Trophoblast cell (in vitro differentiated cells and primary cell): Measurements from ENCODE around the gene ERC1.
A peak's percentile ranks its signal among the peaks of the same experiment; 100 is the strongest.

ENCODE experiments used
- DNase-seq, 2 donors: peaks; one replicate each; pipeline ENCODE4 v3.0.0-alpha.2; 2016
- H2AFZ ChIP-seq: 2 replicates; pipeline ENCODE4 v1.6.1; 2013; ENCODE audit warnings: low read length, moderate library complexity, mild to moderate bottlenecking; ENCODE audit not compliant: insufficient read depth, poor library complexity
- H2AK5ac ChIP-seq: 2 replicates; pipeline ENCODE4 v1.6.1; 2013; ENCODE audit warnings: mild to moderate bottlenecking, low read length
- H2BK120ac ChIP-seq: 2 replicates; pipeline ENCODE4 v1.6.1; 2013; ENCODE audit warnings: low read length, mild to moderate bottlenecking, moderate library complexity; ENCODE audit not compliant: insufficient read depth, poor library complexity
- H2BK12ac ChIP-seq: 2 replicates; pipeline ENCODE4 v1.6.1; 2013; ENCODE audit warnings: mild to moderate bottlenecking, low read length, moderate library complexity
- H2BK5ac ChIP-seq: 2 replicates; pipeline ENCODE4 v1.6.1; 2013; ENCODE audit warnings: low read length, low read depth, moderate library complexity, mild to moderate bottlenecking; ENCODE audit not compliant: poor library complexity
- H3K14ac ChIP-seq: 2 replicates; pipeline ENCODE4 v1.6.1; 2013; ENCODE audit warnings: mild to moderate bottlenecking, low read length
- H3K18ac ChIP-seq: 2 replicates; pipeline ENCODE4 v1.6.1; 2013; ENCODE audit warnings: mild to moderate bottlenecking, low read length
- H3K23ac ChIP-seq: 2 replicates; pipeline ENCODE4 v1.6.1; 2013; ENCODE audit warnings: low read length
- H3K27ac ChIP-seq: 2 replicates; pipeline ENCODE4 v1.5.1; 2013; ENCODE audit warnings: low read depth, mild to moderate bottlenecking, inconsistent platforms, low read length, moderate library complexity
- H3K27me3 ChIP-seq: 2 replicates; pipeline ENCODE4 v1.6.1; 2013; ENCODE audit warnings: inconsistent platforms, mild to moderate bottlenecking, low read length, moderate library complexity; ENCODE audit not compliant: insufficient read depth
- H3K36me3 ChIP-seq, 2 experiments: 1 replicate in 1 of 2; 2 replicates in 1 of 2; pipeline ENCODE4 v1.6.1; 2013; ENCODE audit warnings: low read length in 2 of 2, mild to moderate bottlenecking in 2 of 2, moderate library complexity in 1 of 2; ENCODE audit not compliant: insufficient read depth in 2 of 2, control insufficient read depth in 1 of 2
- H3K4ac ChIP-seq: 2 replicates; pipeline ENCODE4 v1.6.1; 2013; ENCODE audit warnings: low read depth, mild to moderate bottlenecking, low read length, moderate library complexity
- H3K4me1 ChIP-seq, 2 experiments: 1 replicate in 1 of 2; 2 replicates in 1 of 2; pipeline ENCODE4 v1.6.1; 2013; ENCODE audit warnings: low read length in 2 of 2, mild to moderate bottlenecking in 2 of 2, moderate library complexity in 1 of 2; ENCODE audit not compliant: insufficient read depth in 2 of 2, control insufficient read depth in 1 of 2
- H3K4me2 ChIP-seq: 2 replicates; pipeline ENCODE4 v1.6.1; 2013; ENCODE audit warnings: inconsistent platforms, mild to moderate bottlenecking, low read length, moderate library complexity
- H3K4me3 ChIP-seq: 2 replicates; pipeline ENCODE4 v1.5.1; 2013; ENCODE audit warnings: mild to moderate bottlenecking, low read depth, low read length, inconsistent platforms
- H3K79me1 ChIP-seq: one replicate; pipeline ENCODE4 v1.6.1; 2013; ENCODE audit warnings: low read length
- H3K79me2 ChIP-seq: 2 replicates; pipeline ENCODE4 v1.6.1; 2013; ENCODE audit warnings: low read length, mild to moderate bottlenecking; ENCODE audit not compliant: control insufficient read depth, insufficient read depth, poor library complexity
- H3K9ac ChIP-seq: 2 replicates; pipeline ENCODE4 v1.6.1; 2013; ENCODE audit warnings: mild to moderate bottlenecking, low read length
- H3K9me3 ChIP-seq: 2 replicates; pipeline ENCODE4 v1.6.1; 2013; ENCODE audit warnings: low read depth, mild to moderate bottlenecking, control low read depth, inconsistent platforms, low read length; ENCODE audit not compliant: insufficient read depth
- H4K12ac ChIP-seq: 2 replicates; pipeline ENCODE4 v1.6.1; 2013; ENCODE audit warnings: low read depth, mild to moderate bottlenecking, low read length, moderate library complexity
- H4K8ac ChIP-seq: 2 replicates; pipeline ENCODE4 v1.6.1; 2013; ENCODE audit warnings: low read depth, mild to moderate bottlenecking, low read length, moderate library complexity
- H4K91ac ChIP-seq: one replicate; pipeline ENCODE4 v1.6.1; 2013; ENCODE audit warnings: low read depth, mild to moderate bottlenecking, low read length, moderate library complexity
- WGBS: extraction: QIAGEN DNeasy Blood & Tissue Kit; methylation state at CpG from one replicate; pipeline ENCODE4 v1.1.7; 2013; ENCODE audit warnings: missing lambda C conversion rate; ENCODE audit not compliant: insufficient read length, insufficient coverage; ENCODE audit errors: extremely low coverage; 5-methylcytosine and 5-hydroxymethylcytosine counted together

ERC1 gene

DNA sequence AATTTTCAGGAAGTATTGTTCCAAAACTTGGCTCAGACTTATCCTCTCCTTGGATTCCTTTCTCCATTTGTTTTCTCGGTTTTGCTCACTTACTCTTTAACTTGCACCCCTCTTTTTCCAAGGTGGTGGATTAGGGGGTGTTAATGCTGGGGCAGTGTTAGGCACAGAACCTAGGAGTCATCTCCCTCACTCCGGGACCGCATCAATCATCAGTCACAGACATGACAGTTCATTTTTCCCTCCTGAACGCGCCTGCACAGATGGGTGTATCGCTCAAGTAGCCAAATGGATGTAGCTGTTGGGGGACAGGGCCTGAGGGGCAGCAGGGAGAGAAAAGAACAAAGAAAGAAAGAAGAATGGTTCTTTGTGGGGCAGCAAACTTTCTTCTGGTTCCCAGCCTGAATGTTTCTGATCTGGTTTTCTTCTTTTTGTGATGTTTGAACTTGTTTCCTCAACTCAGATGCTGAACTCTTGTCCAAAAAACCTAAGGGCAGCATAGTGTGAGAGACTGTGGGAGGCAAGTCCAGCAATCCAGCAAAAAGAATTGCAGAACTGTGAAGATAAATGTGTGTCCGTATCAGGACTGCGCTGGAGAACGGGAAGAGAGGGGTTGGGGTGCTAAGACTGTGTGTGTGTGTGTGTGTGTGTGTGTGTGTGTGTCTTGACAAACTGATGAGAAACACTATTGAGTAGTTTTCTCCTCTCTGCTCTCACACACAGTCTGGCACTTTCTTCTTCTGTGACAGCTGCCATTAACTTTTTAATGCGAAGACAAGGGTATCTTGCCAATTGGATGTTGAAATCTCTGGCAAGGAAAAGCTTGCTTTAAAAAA is 472.3 kb downstream of the ERC1 start:
- Histone ChIP-seq H2AK5ac (no peak overlapping the region), H3K4ac (no peak overlapping the region), H4K12ac (no peak overlapping the region), H3K4me3 (no peak overlapping the region), H2BK120ac (no peak overlapping the region), H4K91ac (no peak overlapping the region), H2BK12ac (no peak overlapping the region), H3K23ac (no peak overlapping the region), H3K27me3 (no peaks in the 10 kb centered on the region), H3K79me1 (peaks cover 3% of the 10 kb centered on the region), H4K8ac (no peak overlapping the region), H3K4me1 (peaks cover 7 to 10% of the 10 kb centered on the region in 2 experiments), H2BK5ac (no peak overlapping the region), H3K79me2 (no peaks in the 10 kb centered on the region), H3K27ac (no peak overlapping the region), H3K14ac (no peak overlapping the region), H3K9me3 (peaks cover 3% of the 10 kb centered on the region), H2AFZ (no peak overlapping the region), H3K4me2 (no peak overlapping the region), H3K9ac (no peak overlapping the region), H3K36me3 (no peaks in the 10 kb centered on the region), H3K18ac (no peak overlapping the region)
- DNase-seq, result no peak
- WGBS, result no CpG with 5 or more reads among the region's 10 CpGs

DNA sequence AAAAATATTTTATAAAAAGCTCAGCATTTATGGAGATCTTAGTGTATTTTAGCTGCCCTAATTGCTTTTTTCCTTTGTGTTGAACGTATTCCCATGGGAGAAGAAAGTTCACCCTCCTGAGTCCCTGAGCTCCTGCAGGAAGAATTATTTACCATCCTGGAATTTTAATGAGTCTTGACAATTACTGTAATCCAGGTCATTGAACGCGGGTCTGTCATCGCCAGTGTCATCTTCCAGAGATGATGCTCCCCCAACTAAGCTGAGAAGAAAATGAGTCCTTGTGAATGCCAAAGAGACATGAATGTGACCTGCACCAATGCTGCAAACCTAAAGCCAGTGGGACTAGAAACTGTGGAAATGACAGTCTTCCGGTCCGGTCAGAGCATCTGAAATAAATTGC is 473.9 kb downstream of the ERC1 start:
- Histone ChIP-seq H3K36me3 (peaks cover 0 to 2% of the 10 kb centered on the region in 2 experiments), H3K4me1 (peaks cover 7 to 10% of the 10 kb centered on the region in 2 experiments), H4K91ac (no peak overlapping the region), H3K27me3 (no peaks in the 10 kb centered on the region), H3K79me2 (no peaks in the 10 kb centered on the region), H3K4me2 (no peak overlapping the region), H3K79me1 (peaks cover 3% of the 10 kb centered on the region), H4K8ac (no peak overlapping the region), H3K9ac (no peak overlapping the region), H2AK5ac (no peak overlapping the region), H4K12ac (no peak overlapping the region), H2AFZ (no peak overlapping the region), H2BK120ac (no peak overlapping the region), H2BK5ac (no peak overlapping the region), H3K18ac (no peak overlapping the region), H3K4me3 (no peak overlapping the region), H3K9me3 (peaks cover 3% of the 10 kb centered on the region), H3K14ac (no peak overlapping the region), H3K4ac (no peak overlapping the region), H3K23ac (no peak overlapping the region), H2BK12ac (no peak overlapping the region), H3K27ac (no peak overlapping the region)
- DNase-seq, result no peak
- no CpG with 5 or more reads among the region's 6 CpGs for whole genome bisulfite sequencing

DNA sequence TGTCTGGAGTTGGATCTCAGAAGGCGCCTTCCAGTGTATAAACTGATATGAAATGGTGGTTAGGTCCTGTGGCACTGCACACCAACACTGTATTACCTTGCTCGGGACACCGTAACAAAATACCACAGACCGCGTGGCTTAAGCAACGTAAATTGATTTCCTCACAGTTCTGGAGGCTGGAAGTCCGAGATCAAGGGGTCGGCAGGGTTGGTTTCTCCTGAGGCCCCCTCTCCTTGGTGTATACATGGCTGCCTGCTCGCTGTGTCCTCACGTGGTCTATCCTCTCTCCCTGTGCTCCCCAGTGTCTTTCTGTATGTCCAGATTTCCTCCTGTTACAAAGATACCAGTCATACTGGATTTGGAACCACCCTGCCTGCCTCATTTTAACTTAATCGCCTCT is 475.0 kb downstream of the ERC1 start:
- no peak for DNase-seq
- no peaks in the 10 kb centered on the region for H3K27me3 ChIP-seq

DNA sequence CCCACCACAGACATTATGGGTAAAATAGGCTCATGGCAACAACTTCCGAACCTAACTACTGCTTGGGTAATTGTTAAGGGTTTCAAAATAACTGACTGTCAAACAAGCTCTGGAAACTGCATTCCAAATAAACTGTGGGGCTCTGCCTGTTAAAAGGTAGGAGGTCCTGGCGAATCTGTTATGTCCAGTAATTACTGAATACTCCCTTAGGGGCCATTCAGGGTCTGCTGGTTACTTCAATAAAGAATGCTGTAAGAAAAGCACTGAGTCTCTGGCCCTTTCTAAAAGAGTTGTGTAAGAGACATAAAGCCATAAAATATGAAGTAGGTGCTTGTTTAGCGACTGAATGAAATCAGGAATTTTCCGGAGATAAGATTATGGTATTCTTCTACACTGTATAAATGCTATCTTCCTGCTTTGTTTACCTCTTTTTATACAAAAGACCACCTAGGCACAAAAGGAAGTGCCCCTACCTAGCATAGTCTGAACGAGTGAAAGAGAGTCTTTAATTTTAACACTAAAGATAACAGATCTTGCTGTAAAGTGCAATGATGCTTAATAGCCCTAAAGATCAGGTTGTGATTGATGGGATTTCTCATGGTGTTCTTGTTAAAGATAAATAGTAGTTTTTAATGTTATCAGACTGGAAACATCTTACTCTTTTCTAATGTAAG is 475.6 kb downstream of the ERC1 start:
- H3K14ac ChIP-seq, result no peak overlapping the region
- no peak overlapping the region for H3K9ac ChIP-seq
- H4K8ac ChIP-seq, result no peak overlapping the region
- no peak overlapping the region for H4K12ac ChIP-seq
- peaks cover 3% of the 10 kb centered on the region for H3K9me3 ChIP-seq
- no peak overlapping the region for H2AFZ ChIP-seq
- H2BK12ac ChIP-seq, result no peak overlapping the region
- DNase-seq, result peak in 1 of 2 donors; percentile 1
- H4K91ac ChIP-seq, result no peak overlapping the region
- H2BK5ac ChIP-seq, result no peak overlapping the region
- no peaks in the 10 kb centered on the region for H3K79me2 ChIP-seq
- H3K4me1 ChIP-seq, result peaks cover 7 to 10% of the 10 kb centered on the region in 2 experiments
- H2BK120ac ChIP-seq, result no peak overlapping the region
- H3K23ac ChIP-seq, result no peak overlapping the region
- H2AK5ac ChIP-seq, result no peak overlapping the region
- H3K27me3 ChIP-seq, result no peaks in the 10 kb centered on the region
- H3K27ac ChIP-seq, result no peak overlapping the region
- no peak overlapping the region for H3K4ac ChIP-seq
- H3K4me3 ChIP-seq, result no peak overlapping the region
- H3K36me3 ChIP-seq, result peaks cover 0 to 2% of the 10 kb centered on the region in 2 experiments
- H3K4me2 ChIP-seq, result no peak overlapping the region
- H3K18ac ChIP-seq, result no peak overlapping the region
- no CpG with 5 or more reads among the region's 5 CpGs for WGBS
- peaks cover 3% of the 10 kb centered on the region for H3K79me1 ChIP-seq

More for the DNA sequence above, 475.0 kb downstream of the ERC1 start:
- no peak overlapping the region for H3K14ac ChIP-seq
- H3K18ac ChIP-seq, result no peak overlapping the region
- H3K23ac ChIP-seq, result no peak overlapping the region
- H3K4ac ChIP-seq, result no peak overlapping the region
- no peak overlapping the region for H3K4me2 ChIP-seq
- H3K4me1 ChIP-seq, result peaks cover 7 to 10% of the 10 kb centered on the region in 2 experiments
- H3K36me3 ChIP-seq, result peaks cover 0 to 2% of the 10 kb centered on the region in 2 experiments
- H3K27ac ChIP-seq, result no peak overlapping the region
- H3K79me2 ChIP-seq, result no peaks in the 10 kb centered on the region
- no peak overlapping the region for H2BK120ac ChIP-seq
- H2AFZ ChIP-seq, result no peak overlapping the region
- no peak overlapping the region for H3K4me3 ChIP-seq
- peak overlapping the region; percentile 15 for H2BK12ac ChIP-seq
- no CpG with 5 or more reads among the region's 11 CpGs for WGBS
- H4K8ac ChIP-seq, result no peak overlapping the region
- H2AK5ac ChIP-seq, result no peak overlapping the region
- H3K9ac ChIP-seq, result no peak overlapping the region
- peaks cover 3% of the 10 kb centered on the region for H3K9me3 ChIP-seq
- H3K79me1 ChIP-seq, result peaks cover 3% of the 10 kb centered on the region
- no peak overlapping the region for H4K12ac ChIP-seq
- no peak overlapping the region for H4K91ac ChIP-seq
- no peak overlapping the region for H2BK5ac ChIP-seq
